Hepatocyte (in vitro differentiated cells): ENCODE measurements around the gene KIAA1755.

Experiments used
- EZH2 ChIP-seq: fragments of 200-600 bp; sonication (generic); IDR thresholded peaks from 2 replicates; pipeline ENCODE4 v1.6.1; 2016; ENCODE audit warnings: antibody characterized with exemption, mild to moderate bottlenecking, borderline replicate concordance
- TF ChIP-seq, protein P1 (sequence below): fragments of 200-600 bp; sonication (generic); IDR thresholded peaks from 2 replicates; pipeline ENCODE4 v1.5.1; 2016; ENCODE audit warnings: antibody characterized with exemption, mild to moderate bottlenecking; ENCODE audit not compliant: poor library complexity

DNA sequence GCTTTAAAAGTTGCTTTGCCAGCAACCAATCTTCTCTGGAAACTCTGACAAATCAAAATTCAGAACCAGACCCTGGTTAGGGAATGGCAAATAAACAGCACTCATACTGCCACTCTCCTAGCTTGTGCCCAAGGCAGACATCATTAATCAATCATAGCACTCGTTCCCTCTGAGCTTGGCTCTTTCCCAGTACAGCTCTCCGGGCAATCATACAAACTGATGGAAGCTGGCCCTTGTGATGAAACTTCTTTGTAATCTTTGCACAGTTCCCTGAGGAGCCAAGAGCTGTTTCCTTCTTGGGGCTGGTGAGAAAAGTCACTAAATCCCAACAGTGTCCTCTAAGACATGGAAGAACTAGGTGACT lies 34.7 kb downstream of the KIAA1755 start:
- TF ChIP-seq, protein P1, sequence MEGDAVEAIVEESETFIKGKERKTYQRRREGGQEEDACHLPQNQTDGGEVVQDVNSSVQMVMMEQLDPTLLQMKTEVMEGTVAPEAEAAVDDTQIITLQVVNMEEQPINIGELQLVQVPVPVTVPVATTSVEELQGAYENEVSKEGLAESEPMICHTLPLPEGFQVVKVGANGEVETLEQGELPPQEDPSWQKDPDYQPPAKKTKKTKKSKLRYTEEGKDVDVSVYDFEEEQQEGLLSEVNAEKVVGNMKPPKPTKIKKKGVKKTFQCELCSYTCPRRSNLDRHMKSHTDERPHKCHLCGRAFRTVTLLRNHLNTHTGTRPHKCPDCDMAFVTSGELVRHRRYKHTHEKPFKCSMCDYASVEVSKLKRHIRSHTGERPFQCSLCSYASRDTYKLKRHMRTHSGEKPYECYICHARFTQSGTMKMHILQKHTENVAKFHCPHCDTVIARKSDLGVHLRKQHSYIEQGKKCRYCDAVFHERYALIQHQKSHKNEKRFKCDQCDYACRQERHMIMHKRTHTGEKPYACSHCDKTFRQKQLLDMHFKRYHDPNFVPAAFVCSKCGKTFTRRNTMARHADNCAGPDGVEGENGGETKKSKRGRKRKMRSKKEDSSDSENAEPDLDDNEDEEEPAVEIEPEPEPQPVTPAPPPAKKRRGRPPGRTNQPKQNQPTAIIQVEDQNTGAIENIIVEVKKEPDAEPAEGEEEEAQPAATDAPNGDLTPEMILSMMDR = no peak
- no peak for TF ChIP-seq EZH2
